Measurements from ENCODE around the gene ARHGAP35.

The ARHGAP35 gene

DNA sequence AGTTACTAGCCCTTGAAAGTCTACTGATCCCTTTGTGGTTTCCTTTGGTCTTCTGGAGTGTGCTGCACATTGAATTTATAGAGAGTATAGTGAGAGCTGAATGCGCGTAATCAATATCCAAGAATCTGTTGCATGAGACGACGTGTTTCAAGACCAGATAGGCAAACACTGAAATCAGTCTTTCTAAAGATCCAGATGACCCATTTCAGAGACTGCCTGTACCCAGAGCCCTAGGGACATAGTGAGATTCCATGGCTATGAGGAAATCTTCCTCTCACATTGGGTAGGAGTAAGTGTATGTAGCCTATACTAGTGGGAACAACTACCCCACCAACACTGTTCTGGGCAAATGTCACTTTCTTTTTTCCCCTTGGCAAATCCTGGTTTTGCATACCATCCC is 48.6 kb downstream of the ARHGAP35 start:
- TF ChIP-seq Cebpa-rat (IDR thresholded peaks at IDR 0.05), result no peak

More for the DNA sequence above, 48.6 kb downstream of the ARHGAP35 start:
- Histone ChIP-seq H3K9me3 (peaks cover 9% of the 10 kb centered on the region), H3K4me2 (peak overlapping the region; percentile 41), H3K4me1 (peaks cover 43% of the 10 kb centered on the region), H4K20me1 (peaks cover 98% of the 10 kb centered on the region), H3K27ac (no peak overlapping the region), H3K4me3 (no peak overlapping the region), H3K9ac (no peak overlapping the region), H3K36me3 (peaks cover 41% of the 10 kb centered on the region), H3K27me3 (no peaks in the 10 kb centered on the region)

All from BLaER1 (cell line).